ENCODE data around the gene KIR3DL3. TPM values are rescaled to one million over a fixed set of nuclear protein-coding genes. Genes with fewer than 3 reads are reported as not detected.
A peak's percentile ranks its signal among the peaks of the same experiment; 100 is the strongest.

The KIR3DL3 gene
- total and polyA plus RNA-seq, 9 of the 15 experiments (the other 6 are each of a cell fraction or from before 2014, with no cell fraction given) = 0.11 TPM; not detected in 8

DNA sequence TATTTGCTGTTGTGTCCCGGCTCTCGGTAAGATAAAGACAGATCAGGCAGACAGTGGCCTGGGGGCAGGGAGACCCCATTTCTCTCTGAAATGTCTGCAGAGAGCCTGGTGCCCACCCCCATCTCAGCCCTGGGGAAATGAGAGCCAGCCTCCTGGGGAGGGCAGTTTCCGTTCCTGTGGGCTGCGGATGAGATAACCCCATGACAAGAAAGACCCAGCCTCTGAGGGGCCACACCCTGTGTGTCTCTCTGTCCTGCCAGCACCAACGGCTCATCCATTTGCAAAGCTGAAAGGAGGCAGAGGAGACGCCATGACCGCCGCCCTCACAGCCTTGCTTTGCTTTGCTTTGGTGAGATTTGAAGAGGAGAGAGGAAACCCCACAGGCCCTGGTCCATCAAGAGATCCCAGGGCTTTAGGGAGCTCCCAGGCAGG lies 28.1 kb upstream of the KIR3DL3 start (continued):
- TF ChIP-seq, protein P1, sequence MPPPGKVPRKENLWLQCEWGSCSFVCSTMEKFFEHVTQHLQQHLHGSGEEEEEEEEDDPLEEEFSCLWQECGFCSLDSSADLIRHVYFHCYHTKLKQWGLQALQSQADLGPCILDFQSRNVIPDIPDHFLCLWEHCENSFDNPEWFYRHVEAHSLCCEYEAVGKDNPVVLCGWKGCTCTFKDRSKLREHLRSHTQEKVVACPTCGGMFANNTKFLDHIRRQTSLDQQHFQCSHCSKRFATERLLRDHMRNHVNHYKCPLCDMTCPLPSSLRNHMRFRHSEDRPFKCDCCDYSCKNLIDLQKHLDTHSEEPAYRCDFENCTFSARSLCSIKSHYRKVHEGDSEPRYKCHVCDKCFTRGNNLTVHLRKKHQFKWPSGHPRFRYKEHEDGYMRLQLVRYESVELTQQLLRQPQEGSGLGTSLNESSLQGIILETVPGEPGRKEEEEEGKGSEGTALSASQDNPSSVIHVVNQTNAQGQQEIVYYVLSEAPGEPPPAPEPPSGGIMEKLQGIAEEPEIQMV (tag; conservative IDR thresholded peaks at IDR 0.05; ENCODE audit: low read depth) = 0 out of 2 replicates have a peak, but pooled peaks have one; percentile 29
- TF ChIP-seq CTBP1 (IDR thresholded peaks at IDR 0.05; ENCODE audit: borderline replicate concordance) (0 out of 2 replicates have a peak, but pooled peaks have one; percentile 46), SIX5 (IDR thresholded peaks at IDR 0.05; ENCODE audit: borderline replicate concordance in 1 of 2, insufficient read depth in 1 of 2, low read depth in 1 of 2, low read length in 2 of 2) (no peak)

DNA sequence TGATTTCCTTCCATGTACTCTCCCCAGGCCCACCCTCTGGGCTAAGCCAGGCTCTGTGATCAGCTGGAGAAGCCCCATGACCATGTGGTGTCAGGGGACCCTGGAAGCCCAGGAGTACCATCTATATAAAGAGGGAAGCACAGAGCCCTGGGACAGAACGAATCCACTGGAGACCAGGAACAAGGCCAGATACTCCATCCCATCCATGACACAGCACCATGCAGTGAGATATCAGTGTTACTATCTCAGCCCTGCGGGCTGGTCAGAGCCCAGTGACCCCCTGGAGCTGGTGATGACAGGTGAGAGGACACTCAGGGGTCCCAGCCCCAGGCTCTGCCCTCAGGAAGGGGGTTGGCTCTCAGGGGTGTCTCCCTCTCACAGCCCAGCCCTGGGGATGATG lies 27.5 kb upstream of the KIR3DL3 start:
- FAIRE-seq = peak; percentile 77
- WGBS (ENCODE audit: insufficient coverage, low coverage, missing lambda C conversion rate) = 0% methylated on average over 2 of the region's 2 CpGs
- Histone ChIP-seq H2AFZ (ENCODE audit: low read depth, low read length) (peak overlapping the region; percentile 79; the same call in 1 of the 2 replicates), H3K79me2 (ENCODE audit: control insufficient read depth, insufficient read depth, low read length) (no peaks in the 10 kb centered on the region; the same call in 2 of the 3 replicates), H4K20me1 (replicated peaks; ENCODE audit: control insufficient read depth, insufficient read depth, low read length) (no peaks in the 10 kb centered on the region), H3K4me2 (ENCODE audit: insufficient read depth, low read length) (peak overlapping the region; percentile 88), H3K27ac (ENCODE audit: extremely low read depth, low read depth, low read length) (peak overlapping the region; percentile 63), H3K27me3 (ENCODE audit: control insufficient read depth in 2 of 2, insufficient read depth in 2 of 2, low read length in 2 of 2) (no peaks in the 10 kb centered on the region), H3K9me3 (replicated peaks; ENCODE audit: control insufficient read depth, insufficient read depth, low read depth, low read length) (no peaks in the 10 kb centered on the region), H3K4me1 (replicated peaks in 1 of 2; ENCODE audit: control insufficient read depth in 2 of 2, insufficient read depth in 2 of 2, low read length in 2 of 2) (peaks cover 22 to 41% of the 10 kb centered on the region in 2 experiments; a peak in 4 of 5 replicates), H3K4me3 (peak overlapping the region; percentile 32), H3K36me3 (ENCODE audit: control insufficient read depth, insufficient read depth, low read length) (no peaks in the 10 kb centered on the region), H3K9ac (ENCODE audit: insufficient read depth in 1 of 2, low read depth in 2 of 2, low read length in 2 of 2) (peak overlapping the region; percentile 53 to 56; a peak in 3 of 4 replicates), H3K9me1 (ENCODE audit: control insufficient read depth, insufficient read depth, low read length) (no peaks in the 10 kb centered on the region)
- peak; percentile 76 for ATAC-seq
- DNase-seq (ENCODE audit: extremely low read depth in 1 of 4, low spot score in 3 of 4) = peak in 3 of 4 experiments; percentile 23 to 71 (median 29)
- in situ Hi-C loops (cut with MboI) = no loop called here
- CTCF ChIA-PET (ENCODE audit: low intra/inter-chr PET ratio) = no interaction called here
- intact Hi-C loops (cut with micrococcal nuclease) = no loop called here
- POLR2A ChIA-PET = interaction anchor here (0.7 to 1.4 kb wide), 2 partner anchors 10 to 138 kb away, joined by 3 to 4 read pairs; no protein-coding TSS in a partner anchor
- no TSS peak for BruUV-seq (replicated peaks)
- TF ChIP-seq NUFIP1 (IDR thresholded peaks at IDR 0.05; ENCODE audit: partially characterized antibody) (no peak), FOXA1 (IDR thresholded peaks at IDR 0.05; ENCODE audit: borderline replicate concordance) (no peak), POLR2B (IDR thresholded peaks at IDR 0.05; ENCODE audit: low read depth, partially characterized antibody) (no peak), KDM5B (IDR thresholded peaks at IDR 0.05; ENCODE audit: insufficient replicate concordance, low read depth, low read length) (no peak), TAL1 (IDR thresholded peaks at IDR 0.05) (peak; percentile 14; the same call in 1 of the 2 replicates), EP300 (IDR thresholded peaks at IDR 0.05; ENCODE audit: low read length) (no peak), CBFA2T3 (IDR thresholded peaks at IDR 0.05) (peak; percentile 50), CBX8 (IDR thresholded peaks at IDR 0.05; ENCODE audit: borderline replicate concordance, extremely low read depth, low read depth, low read length, poor library complexity, severe bottlenecking) (no peak), GATA2 (CRISPR knock-in tag; IDR thresholded peaks at IDR 0.05) (no peak), BDP1 (IDR thresholded peaks at IDR 0.05; ENCODE audit: insufficient read depth, insufficient read length) (no peak), PHB (CRISPR knock-in tag; IDR thresholded peaks at IDR 0.05) (no peak), ZNF175 (CRISPR knock-in tag; IDR thresholded peaks at IDR 0.05; ENCODE audit: low read depth) (no peak)
- TF ChIP-seq, protein P2, sequence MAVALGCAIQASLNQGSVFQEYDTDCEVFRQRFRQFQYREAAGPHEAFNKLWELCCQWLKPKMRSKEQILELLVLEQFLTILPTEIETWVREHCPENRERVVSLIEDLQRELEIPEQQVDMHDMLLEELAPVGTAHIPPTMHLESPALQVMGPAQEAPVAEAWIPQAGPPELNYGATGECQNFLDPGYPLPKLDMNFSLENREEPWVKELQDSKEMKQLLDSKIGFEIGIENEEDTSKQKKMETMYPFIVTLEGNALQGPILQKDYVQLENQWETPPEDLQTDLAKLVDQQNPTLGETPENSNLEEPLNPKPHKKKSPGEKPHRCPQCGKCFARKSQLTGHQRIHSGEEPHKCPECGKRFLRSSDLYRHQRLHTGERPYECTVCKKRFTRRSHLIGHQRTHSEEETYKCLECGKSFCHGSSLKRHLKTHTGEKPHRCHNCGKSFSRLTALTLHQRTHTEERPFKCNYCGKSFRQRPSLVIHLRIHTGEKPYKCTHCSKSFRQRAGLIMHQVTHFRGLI (CRISPR knock-in tag; IDR thresholded peaks at IDR 0.05) = no peak
- TF ChIP-seq, protein P3, sequence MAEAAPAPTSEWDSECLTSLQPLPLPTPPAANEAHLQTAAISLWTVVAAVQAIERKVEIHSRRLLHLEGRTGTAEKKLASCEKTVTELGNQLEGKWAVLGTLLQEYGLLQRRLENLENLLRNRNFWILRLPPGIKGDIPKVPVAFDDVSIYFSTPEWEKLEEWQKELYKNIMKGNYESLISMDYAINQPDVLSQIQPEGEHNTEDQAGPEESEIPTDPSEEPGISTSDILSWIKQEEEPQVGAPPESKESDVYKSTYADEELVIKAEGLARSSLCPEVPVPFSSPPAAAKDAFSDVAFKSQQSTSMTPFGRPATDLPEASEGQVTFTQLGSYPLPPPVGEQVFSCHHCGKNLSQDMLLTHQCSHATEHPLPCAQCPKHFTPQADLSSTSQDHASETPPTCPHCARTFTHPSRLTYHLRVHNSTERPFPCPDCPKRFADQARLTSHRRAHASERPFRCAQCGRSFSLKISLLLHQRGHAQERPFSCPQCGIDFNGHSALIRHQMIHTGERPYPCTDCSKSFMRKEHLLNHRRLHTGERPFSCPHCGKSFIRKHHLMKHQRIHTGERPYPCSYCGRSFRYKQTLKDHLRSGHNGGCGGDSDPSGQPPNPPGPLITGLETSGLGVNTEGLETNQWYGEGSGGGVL (CRISPR knock-in tag; IDR thresholded peaks at IDR 0.05) = no peak
